Hematopoietic multipotent progenitor cell (in vitro differentiated cells): ENCODE results near the gene LPP. TPM values are rescaled to one million over a fixed set of nuclear protein-coding genes. Genes with fewer than 3 reads are reported as not detected.

ENCODE experiments used
- DNase-seq, 3 donors: peaks; one replicate each; pipeline ENCODE4 v3.0.0-alpha.2; 2011 to 2015; ENCODE audit warnings: low read depth in 2 of 3, low spot score in 2 of 3
- small RNA-seq: library from RNA; depleted of rRNA; stranded (forward); fragments of <200 nt; gene quantifications from one replicate; pipeline ENCODE3, GENCODE V24; 2012
- total RNA-seq: library from RNA; depleted of rRNA; stranded (reverse); fragments of >200 nt; gene quantifications from one replicate; pipeline ENCODE4 v1.2.3, GENCODE V29; 2012

Gene LPP
- total RNA-seq, 1 donor = 11.6 TPM

DNA sequence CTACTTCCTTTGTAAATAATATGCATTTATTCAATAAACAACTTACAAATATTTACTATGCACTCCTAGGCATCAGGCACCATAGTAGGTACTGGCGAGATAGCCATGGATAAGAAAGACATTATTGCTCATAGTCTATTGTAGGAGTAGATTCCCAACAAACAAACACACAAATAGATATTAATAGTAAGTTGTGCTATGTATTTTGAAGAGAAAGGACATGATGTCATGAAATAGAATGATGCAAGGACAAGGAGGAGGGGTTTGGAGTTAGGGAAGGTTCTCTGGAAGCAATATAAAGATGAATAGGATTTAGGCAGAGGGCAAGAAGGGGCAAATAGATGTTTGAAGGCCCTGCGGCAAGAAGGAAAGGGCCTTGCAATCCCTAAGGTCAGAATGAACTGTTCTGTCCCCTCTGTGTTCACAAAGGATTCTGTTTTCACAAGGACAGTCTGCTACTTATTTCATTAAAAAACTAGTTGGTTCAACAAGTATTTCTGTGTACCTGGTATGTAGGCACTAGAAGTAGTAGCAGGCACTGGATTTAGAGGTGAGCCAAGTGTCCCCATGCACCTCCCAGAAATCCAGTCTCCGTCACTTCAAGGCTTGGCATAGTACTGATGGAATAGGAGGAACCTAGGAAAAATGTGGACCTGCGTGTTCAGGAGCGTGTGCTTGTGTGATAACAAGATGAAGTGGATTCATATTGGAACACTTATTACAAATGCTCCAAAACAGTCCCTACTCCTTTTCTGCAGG lies 786.0 kb downstream of the LPP start:
- DNase-seq = no peak

Small RNAs within 50 kb of the gene (small RNA-seq; reads per million reads assigned to genes)
- 2,312 reads per million, percentile 99 among the genes with 10 or more reads in this experiment for gene MIR28
